HG03159 (cell line): ENCODE results near the gene PTPA.
"Not testable (repeated sequence)": the region's sequence is repeated elsewhere in the genome, so short reads cannot be mapped to it uniquely, and the experiment has no call there.

Experiments
- ATAC-seq: cut with Tn5 transposase; IDR thresholded peaks from one replicate; pipeline ENCODE4 v1.9.1; 2021; ENCODE audit warnings: mild to moderate bottlenecking, moderate library complexity; ENCODE audit not compliant: unreplicated experiment

The PTPA gene

GRCh38 chr9:129193655-129194054 is 82.4 kb downstream of the PTPA start:
- ATAC-seq, result no peak

GRCh38 chr9:129194221-129194620 is 83.0 kb downstream of the PTPA start:
- ATAC-seq, result no peak

- no peak for ATAC-seq
Measured at GRCh38 chr9:129195606-129196005, 84.4 kb downstream of the PTPA start.

GRCh38 chr9:129197045-129197444 is 85.8 kb downstream of the PTPA start:
- ATAC-seq, result not testable (repeated sequence)

- ATAC-seq, result no peak
Measured at GRCh38 chr9:129197978-129198318, 86.7 kb downstream of the PTPA start.
